ENCODE measurements around the gene OLFML2B.

OLFML2B gene

GRCh38 chr1:161987872-161988271 lies 35.8 kb downstream of the OLFML2B start:
- TF ChIP-seq, protein P1, sequence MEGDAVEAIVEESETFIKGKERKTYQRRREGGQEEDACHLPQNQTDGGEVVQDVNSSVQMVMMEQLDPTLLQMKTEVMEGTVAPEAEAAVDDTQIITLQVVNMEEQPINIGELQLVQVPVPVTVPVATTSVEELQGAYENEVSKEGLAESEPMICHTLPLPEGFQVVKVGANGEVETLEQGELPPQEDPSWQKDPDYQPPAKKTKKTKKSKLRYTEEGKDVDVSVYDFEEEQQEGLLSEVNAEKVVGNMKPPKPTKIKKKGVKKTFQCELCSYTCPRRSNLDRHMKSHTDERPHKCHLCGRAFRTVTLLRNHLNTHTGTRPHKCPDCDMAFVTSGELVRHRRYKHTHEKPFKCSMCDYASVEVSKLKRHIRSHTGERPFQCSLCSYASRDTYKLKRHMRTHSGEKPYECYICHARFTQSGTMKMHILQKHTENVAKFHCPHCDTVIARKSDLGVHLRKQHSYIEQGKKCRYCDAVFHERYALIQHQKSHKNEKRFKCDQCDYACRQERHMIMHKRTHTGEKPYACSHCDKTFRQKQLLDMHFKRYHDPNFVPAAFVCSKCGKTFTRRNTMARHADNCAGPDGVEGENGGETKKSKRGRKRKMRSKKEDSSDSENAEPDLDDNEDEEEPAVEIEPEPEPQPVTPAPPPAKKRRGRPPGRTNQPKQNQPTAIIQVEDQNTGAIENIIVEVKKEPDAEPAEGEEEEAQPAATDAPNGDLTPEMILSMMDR (IDR thresholded peaks at IDR 0.05; ENCODE audit: low read depth, low read length, missing control alignments), result no peak
- no peak overlapping the region for H3K4me3 ChIP-seq (ENCODE audit: low read depth, low read length)
- DNase-seq (ENCODE audit: low read depth), result no peak
- in situ Hi-C loops (cut with HindIII; ENCODE audit: low sequenced_read_pairs), result no loop called here

GRCh38 chr1:161987303-161987702 lies 36.4 kb downstream of the OLFML2B start:
- TF ChIP-seq, protein P1 (IDR thresholded peaks at IDR 0.05; ENCODE audit: low read depth, low read length, missing control alignments), result no peak
- in situ Hi-C loops (cut with HindIII; ENCODE audit: low sequenced_read_pairs), result no loop called here
- DNase-seq (ENCODE audit: low read depth), result peak; percentile 26
- no peak overlapping the region for H3K4me3 ChIP-seq (ENCODE audit: low read depth, low read length)

DNA sequence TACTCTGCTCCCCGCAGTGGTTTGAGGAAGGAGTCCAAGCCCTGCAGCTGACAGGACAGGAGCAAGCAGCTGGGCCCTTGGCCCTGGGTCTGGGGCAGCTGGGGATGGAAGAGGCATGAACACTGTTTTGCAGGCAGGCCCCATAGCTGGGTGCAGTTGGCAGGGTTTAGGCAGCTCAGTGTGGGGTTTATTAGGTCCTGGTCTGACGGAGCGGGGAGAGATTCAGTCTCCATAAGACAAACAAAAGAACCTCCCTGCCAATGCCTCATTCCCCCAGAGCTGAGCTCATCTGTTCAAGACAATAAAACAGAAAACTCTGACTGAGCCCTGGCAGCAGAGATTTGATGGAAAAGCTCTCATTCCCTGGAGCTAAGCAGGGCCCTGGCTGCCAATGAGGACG lies 37.3 kb downstream of the OLFML2B start:
- in situ Hi-C loops (cut with HindIII; ENCODE audit: low sequenced_read_pairs), result no loop called here
- TF ChIP-seq, protein P1 (IDR thresholded peaks at IDR 0.05; ENCODE audit: low read depth, low read length, missing control alignments), result no peak
- DNase-seq (ENCODE audit: low read depth), result peak; percentile 56
- no peak overlapping the region for H3K4me3 ChIP-seq (ENCODE audit: low read depth, low read length)

DNA sequence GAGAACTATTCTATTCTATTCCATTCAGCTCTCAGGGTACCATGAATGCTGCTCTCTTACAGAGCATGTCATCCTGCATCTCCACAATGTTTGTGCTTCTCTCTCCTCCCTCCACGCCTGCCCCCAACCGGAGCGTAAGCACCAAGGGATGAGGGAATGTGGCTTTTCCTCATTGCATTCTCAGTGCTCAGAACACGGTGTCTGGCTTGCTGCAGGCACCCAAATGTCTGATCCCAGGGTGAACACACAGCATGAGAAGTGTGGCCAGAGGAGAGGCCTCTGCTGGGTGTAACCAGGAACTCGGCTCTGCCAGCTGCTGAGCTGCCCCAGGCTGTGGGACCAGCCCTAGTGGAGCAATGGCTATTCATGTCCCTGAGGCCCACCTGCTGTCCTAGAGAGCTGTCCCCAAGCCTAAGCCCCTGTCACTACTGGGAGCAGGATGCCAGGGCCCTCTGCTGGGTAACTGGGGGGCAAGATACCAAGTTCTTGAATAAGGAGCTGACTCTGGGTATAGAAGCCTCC lies 38.3 kb downstream of the OLFML2B start:
- no peak for DNase-seq (ENCODE audit: low read depth)
- TF ChIP-seq, protein P1 (IDR thresholded peaks at IDR 0.05; ENCODE audit: low read depth, low read length, missing control alignments), result no peak
- in situ Hi-C loops (cut with HindIII; ENCODE audit: low sequenced_read_pairs), result no loop called here
- H3K4me3 ChIP-seq (ENCODE audit: low read depth, low read length), result no peak overlapping the region

DNA sequence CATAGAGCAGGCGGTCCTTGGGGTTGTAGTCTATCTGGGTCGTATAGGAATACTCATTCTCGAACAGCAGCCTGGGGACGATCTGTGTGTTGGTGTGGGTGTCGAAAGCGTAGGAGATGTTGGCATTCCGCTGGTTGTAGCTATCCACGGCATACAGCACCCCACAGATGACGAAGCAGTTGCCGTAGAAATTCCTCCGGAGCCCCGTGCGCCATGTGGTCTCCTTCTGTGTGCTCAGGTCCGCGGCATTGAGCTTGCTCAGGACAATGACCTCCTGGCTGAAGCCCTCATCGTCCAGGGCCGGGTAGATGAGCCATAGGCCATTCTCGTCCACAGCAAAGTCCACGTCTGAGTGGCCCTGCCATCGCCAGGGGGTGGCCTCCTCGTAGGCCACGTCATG lies 39.9 kb downstream of the OLFML2B start:
- no peak for DNase-seq (ENCODE audit: low read depth)
- H3K4me3 ChIP-seq (ENCODE audit: low read depth, low read length), result no peak overlapping the region
- TF ChIP-seq, protein P1 (IDR thresholded peaks at IDR 0.05; ENCODE audit: low read depth, low read length, missing control alignments), result no peak
- in situ Hi-C loops (cut with HindIII; ENCODE audit: low sequenced_read_pairs), result no loop called here

DNA sequence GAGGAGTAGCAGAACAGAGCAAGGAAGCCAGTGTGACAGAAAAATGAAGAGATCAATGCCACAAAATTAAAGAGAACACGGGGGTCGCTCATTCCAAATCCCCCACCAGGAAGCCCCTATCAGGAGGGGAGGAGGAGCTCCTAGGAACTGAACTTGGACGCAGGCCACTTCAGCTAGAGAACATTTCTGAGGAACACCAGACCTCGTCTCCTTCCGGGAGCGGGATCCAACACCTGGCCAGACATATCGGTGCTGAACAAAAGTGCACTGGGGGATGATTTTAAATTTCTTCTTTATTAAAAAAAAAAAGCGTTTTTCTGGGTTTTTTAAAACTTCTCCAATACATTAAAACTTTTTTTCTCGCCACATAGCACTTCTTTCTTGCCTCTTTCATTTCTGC lies 40.8 kb downstream of the OLFML2B start:
- TF ChIP-seq, protein P1 (IDR thresholded peaks at IDR 0.05; ENCODE audit: low read depth, low read length, missing control alignments), result no peak
- no peak for DNase-seq (ENCODE audit: low read depth)
- in situ Hi-C loops (cut with HindIII; ENCODE audit: low sequenced_read_pairs), result no loop called here
- no peak overlapping the region for H3K4me3 ChIP-seq (ENCODE audit: low read depth, low read length)

DNA sequence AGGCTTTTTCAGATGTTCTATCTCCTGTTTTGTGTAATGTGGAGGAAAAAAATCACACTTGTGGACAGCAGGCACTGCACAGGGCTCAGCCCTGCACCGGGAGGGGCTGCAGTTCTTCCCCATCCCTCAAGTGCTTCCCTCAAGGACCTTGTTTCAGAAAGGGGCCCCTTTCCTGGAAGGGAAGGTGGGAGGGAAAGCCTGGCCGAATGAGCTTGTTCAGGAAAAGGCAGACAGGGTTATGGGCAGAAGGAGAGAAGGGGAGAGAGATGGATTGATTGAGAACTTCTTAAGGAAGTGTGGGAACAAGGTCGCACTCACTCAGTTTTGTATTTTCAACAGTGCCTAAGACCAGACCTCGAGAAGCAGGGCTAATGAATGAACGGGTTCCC lies 41.2 kb downstream of the OLFML2B start:
- H3K4me3 ChIP-seq (ENCODE audit: low read depth, low read length), result no peak overlapping the region
- TF ChIP-seq, protein P1 (IDR thresholded peaks at IDR 0.05; ENCODE audit: low read depth, low read length, missing control alignments), result no peak
- no peak for DNase-seq (ENCODE audit: low read depth)
- in situ Hi-C loops (cut with HindIII; ENCODE audit: low sequenced_read_pairs), result no loop called here

All from astrocyte of the cerebellum (primary cell).